PC-3 (cell line): ENCODE measurements around the gene ZBTB43. TPM values are rescaled to one million over a fixed set of nuclear protein-coding genes. Genes with fewer than 3 reads are reported as not detected.
A peak's percentile ranks its signal among the peaks of the same experiment; 100 is the strongest.

Experiments used
- ATAC-seq: fragments of 200-7000 bp; cut with Tn5 transposase; 2 replicates; pipeline ENCODE4 v1.9.1; 2020; ENCODE audit warnings: mild to moderate bottlenecking, moderate library complexity
- BruUV-seq: library from RNA; stranded (reverse); fragments of 400-500 nt; replicated peaks from 2 replicates; lab custom pipeline; 2021; lab: Mats Ljungman, UMichigan
- CTCF ChIA-PET: fragments of 300-600 bp; sonication (Branson Sonifier 250); formaldehyde crosslinking; loops from one replicate; lab custom pipeline; 2022; ENCODE audit warnings: antibody characterized with exemption; lab: Charles Lee
- POLR2A ChIA-PET: fragments of 300-600 bp; sonication (Branson Sonifier 250); formaldehyde crosslinking; loops from one replicate; lab custom pipeline; 2022; ENCODE audit warnings: antibody characterized with exemption; ENCODE audit not compliant: unreplicated experiment; lab: Charles Lee
- DNase-seq: peaks from one replicate; pipeline ENCODE4 v3.0.0-alpha.2; 2015
- H2AFZ ChIP-seq: fragments of 300-600 bp; sonication (generic); 2 replicates; pipeline ENCODE4 v1.6.0; 2016; ENCODE audit warnings: antibody characterized with exemption, low read length
- H3F3A ChIP-seq: fragments of 300-600 bp; sonication (generic); one replicate; pipeline ENCODE4 v1.6.0; 2017; ENCODE audit warnings: antibody characterized with exemption, low read length, control low read depth, mild to moderate bottlenecking; ENCODE audit not compliant: unreplicated experiment
- H3K27ac ChIP-seq: fragments of 300-600 bp; sonication (generic); 2 replicates; pipeline ENCODE4 v1.5.1; 2016; ENCODE audit warnings: mild to moderate bottlenecking, low read length
- H3K27me3 ChIP-seq: fragments of 300-600 bp; sonication (generic); 2 replicates; pipeline ENCODE4 v1.6.1; 2016; ENCODE audit warnings: low read length, mixed read lengths
- H3K36me3 ChIP-seq: fragments of 300-600 bp; sonication (generic); 2 replicates; pipeline ENCODE4 v1.6.1; 2016; ENCODE audit warnings: low read depth, mixed run types, low read length, mixed read lengths
- H3K4me1 ChIP-seq: fragments of 300-600 bp; sonication (generic); 2 replicates; pipeline ENCODE4 v1.5.1; 2016; ENCODE audit warnings: low read length; ENCODE audit not compliant: insufficient read depth
- H3K4me2 ChIP-seq: fragments of 300-600 bp; sonication (generic); 2 replicates; pipeline ENCODE4 v1.6.0; 2016; ENCODE audit warnings: low read length
- H3K4me3 ChIP-seq: fragments of 300-600 bp; sonication (generic); 2 replicates; pipeline ENCODE4 v1.5.1; 2016; ENCODE audit warnings: mild to moderate bottlenecking, low read length, mixed read lengths
- H3K79me2 ChIP-seq: fragments of 300-600 bp; sonication (generic); 2 replicates; pipeline ENCODE4 v1.6.1; 2017; ENCODE audit warnings: low read length, mixed read lengths
- H3K9ac ChIP-seq: fragments of 300-600 bp; sonication (generic); 2 replicates; pipeline ENCODE4 v1.6.0; 2016; ENCODE audit warnings: mild to moderate bottlenecking, low read length
- H3K9me2 ChIP-seq: fragments of 300-600 bp; sonication (generic); replicated peaks from 2 replicates; pipeline ENCODE4 v1.6.1; 2016; ENCODE audit warnings: mixed run types, low read length, mixed read lengths
- H3K9me3 ChIP-seq: fragments of 300-600 bp; sonication (generic); 2 replicates; pipeline ENCODE4 v1.6.1; 2016; ENCODE audit warnings: low read length, mixed read lengths
- H4K20me1 ChIP-seq: fragments of 300-600 bp; sonication (generic); 2 replicates; pipeline ENCODE4 v1.6.1; 2016; ENCODE audit warnings: low read length, mixed read lengths
- EZH2 ChIP-seq: fragments of 300-600 bp; sonication (generic); IDR thresholded peaks from one replicate; pipeline ENCODE4 v1.6.1; 2017; ENCODE audit warnings: antibody characterized with exemption, mild to moderate bottlenecking, low read length; ENCODE audit not compliant: unreplicated experiment
- EZH2phosphoT487 ChIP-seq: fragments of 300-600 bp; sonication (generic); IDR thresholded peaks from 2 replicates; pipeline ENCODE4 v1.6.1; 2018; ENCODE audit warnings: mild to moderate bottlenecking, antibody characterized with exemption, low read length, borderline replicate concordance
- intact Hi-C: fragments of 100-400 bp; cut with micrococcal nuclease; formaldehyde crosslinking; loops from 2 replicates; pipeline ENCODE4 v1.9.0; 2023
- total RNA-seq: library from RNA; depleted of rRNA; stranded (reverse); fragments of >200 nt; gene quantifications from 2 replicates; pipeline ENCODE4 v1.2.3, GENCODE V29; 2014
- TF ChIP-seq, protein P1 (sequence below): fragments of 300-600 bp; sonication (generic); conservative IDR thresholded peaks from 2 replicates; pipeline ENCODE4 v1.5.1; 2017; ENCODE audit warnings: antibody characterized with exemption, low read depth, mild to moderate bottlenecking, low read length

Gene ZBTB43
- total RNA-seq, 1 experiment from 2014 or later, result 5.9 TPM

GRCh38 chr9:126799034-126799433, 5.8 kb upstream of the ZBTB43 start:
- no peaks in the 10 kb centered on the region for H3K9me3 ChIP-seq
- H3K27me3 ChIP-seq, result no peaks in the 10 kb centered on the region
- intact Hi-C loops, result no loop called here
- POLR2A ChIA-PET, result no interaction called here
- peaks cover 5% of the 10 kb centered on the region for H3K4me1 ChIP-seq
- no peak overlapping the region for H2AFZ ChIP-seq
- H3K9ac ChIP-seq, result no peak overlapping the region
- H3K27ac ChIP-seq, result no peak overlapping the region
- no peak overlapping the region for H3K4me3 ChIP-seq
- no TSS peak for BruUV-seq
- TF ChIP-seq EZH2 (no peak), EZH2phosphoT487 (no peak)
- TF ChIP-seq, protein P1, sequence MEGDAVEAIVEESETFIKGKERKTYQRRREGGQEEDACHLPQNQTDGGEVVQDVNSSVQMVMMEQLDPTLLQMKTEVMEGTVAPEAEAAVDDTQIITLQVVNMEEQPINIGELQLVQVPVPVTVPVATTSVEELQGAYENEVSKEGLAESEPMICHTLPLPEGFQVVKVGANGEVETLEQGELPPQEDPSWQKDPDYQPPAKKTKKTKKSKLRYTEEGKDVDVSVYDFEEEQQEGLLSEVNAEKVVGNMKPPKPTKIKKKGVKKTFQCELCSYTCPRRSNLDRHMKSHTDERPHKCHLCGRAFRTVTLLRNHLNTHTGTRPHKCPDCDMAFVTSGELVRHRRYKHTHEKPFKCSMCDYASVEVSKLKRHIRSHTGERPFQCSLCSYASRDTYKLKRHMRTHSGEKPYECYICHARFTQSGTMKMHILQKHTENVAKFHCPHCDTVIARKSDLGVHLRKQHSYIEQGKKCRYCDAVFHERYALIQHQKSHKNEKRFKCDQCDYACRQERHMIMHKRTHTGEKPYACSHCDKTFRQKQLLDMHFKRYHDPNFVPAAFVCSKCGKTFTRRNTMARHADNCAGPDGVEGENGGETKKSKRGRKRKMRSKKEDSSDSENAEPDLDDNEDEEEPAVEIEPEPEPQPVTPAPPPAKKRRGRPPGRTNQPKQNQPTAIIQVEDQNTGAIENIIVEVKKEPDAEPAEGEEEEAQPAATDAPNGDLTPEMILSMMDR, result no peak
- ATAC-seq, result no peak
- no peaks in the 10 kb centered on the region for H3F3A ChIP-seq
- no peaks in the 10 kb centered on the region for H4K20me1 ChIP-seq
- H3K4me2 ChIP-seq, result no peak overlapping the region
- H3K79me2 ChIP-seq, result no peaks in the 10 kb centered on the region
- no peaks in the 10 kb centered on the region for H3K9me2 ChIP-seq
- CTCF ChIA-PET, result no interaction called here
- DNase-seq, result no peak
- H3K36me3 ChIP-seq, result no peaks in the 10 kb centered on the region

DNA sequence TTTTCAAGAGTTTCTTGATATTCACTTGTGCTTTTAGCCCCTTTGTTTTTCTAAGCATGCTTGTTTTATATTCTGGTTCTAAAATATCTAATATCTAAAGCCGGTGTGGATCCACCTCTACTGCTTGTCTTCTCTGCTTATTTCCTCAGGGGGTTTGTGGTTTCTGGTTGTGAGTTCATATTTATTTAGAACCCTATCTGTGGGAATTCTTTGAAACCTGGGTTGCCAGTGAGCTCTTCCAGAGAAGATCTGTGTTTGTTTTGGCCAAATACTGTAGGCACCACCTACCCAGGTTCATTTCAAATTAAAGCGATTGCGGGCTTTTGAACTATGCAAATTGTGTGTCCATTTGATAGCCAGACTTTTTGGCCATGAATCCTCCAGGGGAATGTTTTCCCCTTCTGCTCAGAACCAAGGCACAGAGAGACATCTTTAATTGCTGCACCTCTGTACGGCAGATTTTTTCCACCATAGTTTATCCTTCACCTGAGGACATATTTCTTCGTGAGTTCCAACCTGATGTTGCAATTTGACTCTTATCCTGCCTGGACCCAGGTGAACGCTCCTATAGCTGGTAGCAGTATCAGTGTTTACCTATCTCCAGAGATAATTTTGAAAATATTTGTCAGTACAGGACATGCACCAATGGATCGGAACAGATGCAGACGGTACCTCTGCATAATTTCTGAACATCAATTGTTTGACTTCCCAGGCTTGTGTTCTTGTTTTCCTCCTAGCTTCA, 2.4 kb upstream of the ZBTB43 start:
- Histone ChIP-seq H3K9me3 (no peaks in the 10 kb centered on the region), H3K4me1 (peaks cover 14% of the 10 kb centered on the region), H3K36me3 (no peaks in the 10 kb centered on the region), H3K27ac (no peak overlapping the region), H3K9ac (no peak overlapping the region), H3K4me2 (peak overlapping the region; percentile 51), H2AFZ (peak overlapping the region; percentile 72), H3K79me2 (peaks cover 26% of the 10 kb centered on the region), H3K27me3 (no peaks in the 10 kb centered on the region), H3K4me3 (peak overlapping the region; percentile 35; the same call in 1 of the 2 replicates), H3K9me2 (no peaks in the 10 kb centered on the region), H3F3A (no peaks in the 10 kb centered on the region), H4K20me1 (peaks cover 14% of the 10 kb centered on the region; the same call in 1 of the 2 replicates)
- BruUV-seq, result no TSS peak
- intact Hi-C loops, result no loop called here
- CTCF ChIA-PET, result no interaction called here
- TF ChIP-seq EZH2, result no peak
- TF ChIP-seq, protein P1, result no peak
- TF ChIP-seq EZH2phosphoT487, result no peak
- ATAC-seq, result no peak
- POLR2A ChIA-PET, result no interaction called here
- DNase-seq, result peak; percentile 36

- H3K9ac ChIP-seq, result peak overlapping the region; percentile 92; the same call in 1 of the 2 replicates
- no peaks in the 10 kb centered on the region for H3K27me3 ChIP-seq
- H3K9me3 ChIP-seq, result no peaks in the 10 kb centered on the region
- peaks cover 14% of the 10 kb centered on the region for H3K4me1 ChIP-seq
- no peaks in the 10 kb centered on the region for H3K9me2 ChIP-seq
- H3K4me2 ChIP-seq, result peak overlapping the region; percentile 85
- peak overlapping the region; percentile 96 for H3K4me3 ChIP-seq
- H4K20me1 ChIP-seq, result peaks cover 14% of the 10 kb centered on the region; the same call in 1 of the 2 replicates
- TF ChIP-seq, protein P1, result no peak
- TF ChIP-seq EZH2 (no peak), EZH2phosphoT487 (no peak)
- no peak overlapping the region for H3K27ac ChIP-seq
- peak overlapping the region; percentile 96 for H2AFZ ChIP-seq
- DNase-seq (no peak), ATAC-seq (no peak)
- peaks cover 43% of the 10 kb centered on the region for H3K79me2 ChIP-seq
- ChIA-PET POLR2A (no interaction called here), CTCF (no interaction called here)
- H3K36me3 ChIP-seq, result no peaks in the 10 kb centered on the region
- TSS peak; percentile 93 for BruUV-seq
- intact Hi-C loops, result no loop called here
- H3F3A ChIP-seq, result no peaks in the 10 kb centered on the region
Measured at GRCh38 chr9:126804198-126804695, 593 bp upstream of the ZBTB43 start.
